Muscle of arm (tissue), 12 donors: ENCODE results near the gene MTREX. TPM values are rescaled to one million over a fixed set of nuclear protein-coding genes. Genes with fewer than 3 reads are reported as not detected.
A peak's percentile ranks its signal among the peaks of the same experiment; 100 is the strongest.

ENCODE experiments used
- DNase-seq: peaks from one replicate; pipeline ENCODE4 v3.0.0-alpha.2; 2013
- polyA plus RNA-seq, 12 donors: library from polyadenylated mRNA; unstranded; fragments of 120-200 nt; gene quantifications; one replicate each; pipeline ENCODE4 v1.2.1, GENCODE V29; 2013; ENCODE audit not compliant: insufficient read length in 12 of 12

MTREX gene
- polyA plus RNA-seq, 12 donors: 29.8 to 82.3 (median 70.5) TPM; not detected in 1

GRCh38 chr5:55372130-55372925, 64.5 kb downstream of the MTREX start:
- no peak for DNase-seq

GRCh38 chr5:55377810-55378209, 70.0 kb downstream of the MTREX start:
- no peak for DNase-seq

GRCh38 chr5:55383254-55383653, 75.5 kb downstream of the MTREX start:
- no peak for DNase-seq

- no peak for DNase-seq
Measured at GRCh38 chr5:55384072-55384471, 76.3 kb downstream of the MTREX start.

- DNase-seq: no peak
Measured at GRCh38 chr5:55385227-55385626, 77.4 kb downstream of the MTREX start.

GRCh38 chr5:55385846-55386245, 78.1 kb downstream of the MTREX start:
- peak; percentile 23 for DNase-seq

- DNase-seq: no peak
Measured at GRCh38 chr5:55386356-55386755, 78.6 kb downstream of the MTREX start.

- DNase-seq: no peak
Measured at GRCh38 chr5:55387865-55388264, 80.1 kb downstream of the MTREX start.

- no peak for DNase-seq
Measured at GRCh38 chr5:55391707-55392106, 83.9 kb downstream of the MTREX start.

- DNase-seq: no peak
Measured at GRCh38 chr5:55392669-55393068, 84.9 kb downstream of the MTREX start.

GRCh38 chr5:55393501-55394175, 85.8 kb downstream of the MTREX start:
- DNase-seq: no peak

GRCh38 chr5:55402199-55402598, 94.4 kb downstream of the MTREX start:
- no peak for DNase-seq

GRCh38 chr5:55406292-55406691, 98.5 kb downstream of the MTREX start:
- no peak for DNase-seq

GRCh38 chr5:55407059-55407684, 99.4 kb downstream of the MTREX start:
- DNase-seq: peak; percentile 53

- DNase-seq: no peak
Measured at GRCh38 chr5:55407984-55408383, 100.2 kb downstream of the MTREX start.

- DNase-seq: no peak
Measured at GRCh38 chr5:55409775-55410174, 102.0 kb downstream of the MTREX start.

GRCh38 chr5:55410845-55411244, 103.1 kb downstream of the MTREX start:
- no peak for DNase-seq

- no peak for DNase-seq
Measured at GRCh38 chr5:55411876-55412275, 104.1 kb downstream of the MTREX start.

GRCh38 chr5:55413644-55414043, 105.9 kb downstream of the MTREX start:
- DNase-seq: no peak

- no peak for DNase-seq
Measured at GRCh38 chr5:55415071-55415470, 107.3 kb downstream of the MTREX start.

GRCh38 chr5:55416306-55416705, 108.5 kb downstream of the MTREX start:
- DNase-seq: no peak

GRCh38 chr5:55418994-55419968, 111.5 kb downstream of the MTREX start:
- no peak for DNase-seq
